Fibroblast of skin of left biceps (primary cell): ENCODE measurements around the gene ZNF132.
"Not testable (repeated sequence)": the region's sequence is repeated elsewhere in the genome, so short reads cannot be mapped to it uniquely, and the experiment has no call there.

Experiments
- DNase-seq, 2 experiments: peaks; one replicate each; pipeline ENCODE4 v3.0.0-alpha.2; 2013; ENCODE audit warnings: low read depth in 2 of 2

Gene ZNF132

DNA sequence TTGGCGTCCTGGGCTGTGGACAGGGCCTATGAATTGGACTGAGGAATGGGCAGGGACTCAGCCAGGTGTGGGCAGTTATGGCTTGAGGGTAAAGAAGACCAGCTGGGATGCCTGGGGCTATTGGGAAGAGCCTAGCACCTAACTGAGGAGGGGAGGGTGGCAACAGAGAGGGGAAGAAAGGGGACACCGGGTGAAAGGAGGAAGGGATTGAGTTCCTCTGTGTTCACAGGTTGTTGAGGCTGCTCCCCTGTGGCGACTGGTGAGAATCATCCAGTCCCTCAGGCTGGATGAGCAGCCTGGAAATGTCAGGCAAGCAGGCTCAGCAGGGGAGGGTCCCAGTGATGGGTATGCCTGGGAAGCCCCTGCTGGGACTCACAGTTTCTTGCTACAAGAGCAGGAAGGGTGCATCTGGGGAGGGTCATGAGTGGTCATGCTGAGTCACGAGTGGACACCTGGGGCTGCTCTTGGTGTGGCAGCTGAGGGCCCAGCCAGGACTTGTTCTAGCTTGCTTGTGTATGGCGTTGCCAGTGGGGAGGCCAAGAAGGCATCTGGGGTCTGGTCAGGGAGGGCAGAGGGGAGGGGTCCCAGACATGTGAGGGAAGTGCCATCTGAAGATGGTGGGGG is 28.4 kb upstream of the ZNF132 start:
- DNase-seq = no peak

DNA sequence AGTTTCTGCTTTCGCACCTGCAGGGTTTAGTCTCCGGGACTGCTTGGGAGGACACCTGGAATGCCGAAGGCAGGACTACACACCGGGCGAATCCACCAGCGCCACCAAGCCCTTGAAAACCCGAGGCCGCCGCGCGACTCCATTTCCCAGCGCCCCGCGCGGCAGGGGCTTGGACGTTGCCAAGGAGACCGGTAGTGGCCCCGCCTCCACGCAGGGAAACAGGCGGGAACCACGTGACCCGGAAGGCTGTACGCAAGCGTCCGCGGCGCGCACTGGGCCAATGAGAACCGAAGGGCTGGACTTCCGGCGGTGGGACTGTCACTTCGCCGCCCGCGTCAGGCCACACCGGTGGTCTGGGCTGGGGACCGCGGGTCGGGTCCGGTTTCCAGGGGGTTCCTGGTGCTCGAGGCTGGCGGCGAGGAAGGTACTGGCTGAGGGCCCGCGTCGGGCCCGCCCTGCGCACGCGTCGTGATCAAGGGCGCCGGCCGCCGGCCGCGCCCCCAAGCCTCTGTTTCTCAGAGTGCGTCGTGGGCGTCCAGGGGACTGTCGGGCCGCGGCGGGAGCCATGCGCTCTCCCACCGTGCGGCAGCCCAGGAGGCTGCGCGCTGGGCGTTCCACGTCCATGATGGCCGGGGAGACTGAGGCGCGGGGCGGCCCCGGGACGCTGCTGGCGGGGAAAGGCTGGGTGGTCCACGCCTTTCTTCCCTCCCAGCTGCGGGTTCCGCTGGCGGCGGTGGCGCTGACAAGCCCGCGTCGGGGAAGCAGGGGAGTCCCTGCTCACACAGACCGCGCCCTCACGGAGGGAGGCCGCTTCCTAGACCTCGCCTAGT is 27.0 kb upstream of the ZNF132 start, which contains the start of gene ZNF324:
Gene ZNF324, plus strand, starts transcription at position 321 of the 830 bp plus-strand sequence. CDS start 2,106 bp downstream, outside the sequence.
- DNase-seq = peak; percentile 78 to 83

GRCh38 chr19:58466089-58466759 is 26.3 kb upstream of the ZNF132 start:
- DNase-seq = no peak

GRCh38 chr19:58460039-58460438 is 20.1 kb upstream of the ZNF132 start:
- DNase-seq = no peak

- DNase-seq = no peak
Observed at GRCh38 chr19:58456111-58456510, 16.2 kb upstream of the ZNF132 start.

- DNase-seq = no peak
Observed at GRCh38 chr19:58455306-58455705, 15.4 kb upstream of the ZNF132 start.

- no peak for DNase-seq
Observed at GRCh38 chr19:58453743-58454142, 13.8 kb upstream of the ZNF132 start.

- peak; percentile 80 to 81 for DNase-seq
Observed at GRCh38 chr19:58451358-58452101, 11.6 kb upstream of the ZNF132 start, which contains the start of gene ZNF324B. ZNF324B (plus strand) TSS chr19:58451622; CDS start chr19:58453702, 2,080 bp downstream.

GRCh38 chr19:58450856-58451357 is 11.0 kb upstream of the ZNF132 start:
- DNase-seq = no peak

DNA sequence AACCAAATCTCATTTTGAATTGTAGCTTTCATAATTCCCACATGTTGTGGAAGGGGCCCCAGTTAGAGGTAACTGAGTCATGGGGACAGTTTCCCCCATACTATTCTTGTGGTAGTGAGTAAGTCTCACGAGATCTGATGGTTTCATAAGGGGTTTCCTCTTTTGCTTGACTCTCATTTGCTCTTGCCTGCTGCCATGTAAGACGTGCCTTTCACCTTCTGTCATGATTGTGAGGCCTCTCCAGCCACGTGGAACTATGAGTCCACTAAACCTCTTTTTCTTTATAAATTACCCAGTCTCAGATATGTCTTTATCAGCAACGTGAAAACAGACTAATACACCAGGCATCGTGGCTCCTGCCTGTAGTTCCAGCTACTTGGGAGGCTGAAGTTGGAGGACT is 10.0 kb upstream of the ZNF132 start:
- DNase-seq = not testable (repeated sequence)

- not testable (repeated sequence) for DNase-seq
Observed at GRCh38 chr19:58448860-58449259, 8.9 kb upstream of the ZNF132 start.

DNA sequence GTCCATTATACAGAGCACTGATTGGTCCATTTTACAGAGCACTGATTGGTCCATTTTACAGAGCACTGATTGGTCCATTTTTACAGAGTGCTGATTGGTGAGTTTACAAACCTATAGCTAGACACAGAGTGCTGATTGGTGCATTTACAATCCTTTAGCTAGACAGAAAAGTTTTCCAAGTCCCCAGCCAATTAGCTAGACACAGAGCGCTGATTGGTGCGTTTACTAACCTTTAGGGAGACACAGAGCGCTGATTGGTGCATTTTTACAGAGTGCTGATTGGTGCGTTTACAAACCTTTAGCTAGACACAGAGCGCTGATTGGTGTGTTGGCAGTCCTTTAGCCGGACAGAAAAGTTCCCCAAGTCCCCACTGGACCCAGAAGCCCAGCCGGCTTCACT is 3.0 kb upstream of the ZNF132 start:
- not testable (repeated sequence) for DNase-seq

GRCh38 chr19:58440556-58440955 is 603 bp upstream of the ZNF132 start:
- no peak for DNase-seq

GRCh38 chr19:58434217-58434616 is 5.7 kb downstream of the ZNF132 start:
- no peak for DNase-seq

DNA sequence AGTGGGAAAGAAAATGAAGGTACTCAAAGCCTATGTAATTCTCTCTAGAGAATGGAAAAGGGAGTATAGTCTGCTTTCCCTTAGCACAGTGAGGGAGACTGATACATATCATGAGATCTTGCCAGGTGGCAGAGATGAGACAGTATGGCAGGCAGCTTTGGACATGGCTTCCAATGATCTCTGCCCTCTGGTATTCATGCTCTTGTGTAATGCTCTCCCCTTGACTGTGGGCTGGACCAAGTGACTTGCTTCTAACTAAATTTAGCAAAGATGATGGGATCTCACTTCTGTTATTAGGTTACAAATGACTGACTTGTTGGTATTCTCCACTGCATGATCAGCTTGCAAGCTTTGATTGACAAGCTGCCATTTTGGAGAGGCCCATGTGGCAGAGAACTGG is 10.2 kb downstream of the ZNF132 start:
- no peak for DNase-seq

- DNase-seq = no peak
Observed at GRCh38 chr19:58428617-58429016, 11.3 kb downstream of the ZNF132 start.

DNA sequence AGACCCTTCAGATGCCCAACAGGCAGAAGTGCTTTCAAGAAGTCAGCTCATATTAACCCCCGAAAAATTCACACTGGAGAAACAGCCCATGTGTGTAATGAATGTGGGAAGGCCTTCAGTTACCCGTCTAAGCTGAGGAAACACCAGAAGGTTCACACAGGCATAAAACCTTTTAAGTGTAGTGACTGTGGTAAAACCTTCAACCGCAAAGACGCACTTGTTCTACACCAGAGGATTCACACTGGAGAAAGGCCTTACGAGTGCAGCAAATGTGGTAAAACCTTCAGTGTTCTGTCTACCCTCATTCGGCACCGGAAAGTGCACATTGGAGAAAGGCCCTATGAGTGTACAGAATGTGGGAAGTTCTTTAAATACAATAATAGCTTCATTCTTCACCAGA is 22.9 kb downstream of the ZNF132 start:
- DNase-seq = no peak

DNA sequence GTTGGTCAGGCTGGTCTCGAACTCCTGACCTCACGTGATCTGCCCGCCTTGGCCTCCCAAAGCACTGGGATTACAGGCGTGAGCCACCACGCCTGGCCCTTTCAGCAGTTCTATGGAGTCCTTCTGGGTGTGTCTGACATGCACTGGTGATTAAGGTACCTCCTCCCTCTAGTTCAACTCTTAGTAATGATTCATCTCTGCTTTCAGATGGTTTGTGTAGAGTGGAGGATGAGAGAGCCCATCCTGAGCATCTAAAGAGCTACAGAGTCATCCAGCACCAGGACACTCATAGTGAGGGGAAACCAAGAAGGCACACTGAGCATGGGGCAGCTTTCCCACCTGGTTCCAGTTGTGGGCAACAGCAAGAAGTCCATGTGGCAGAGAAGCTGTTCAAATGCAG is 23.3 kb downstream of the ZNF132 start:
- no peak for DNase-seq

- no peak for DNase-seq
Observed at GRCh38 chr19:58409010-58409790, 30.8 kb downstream of the ZNF132 start.

DNA sequence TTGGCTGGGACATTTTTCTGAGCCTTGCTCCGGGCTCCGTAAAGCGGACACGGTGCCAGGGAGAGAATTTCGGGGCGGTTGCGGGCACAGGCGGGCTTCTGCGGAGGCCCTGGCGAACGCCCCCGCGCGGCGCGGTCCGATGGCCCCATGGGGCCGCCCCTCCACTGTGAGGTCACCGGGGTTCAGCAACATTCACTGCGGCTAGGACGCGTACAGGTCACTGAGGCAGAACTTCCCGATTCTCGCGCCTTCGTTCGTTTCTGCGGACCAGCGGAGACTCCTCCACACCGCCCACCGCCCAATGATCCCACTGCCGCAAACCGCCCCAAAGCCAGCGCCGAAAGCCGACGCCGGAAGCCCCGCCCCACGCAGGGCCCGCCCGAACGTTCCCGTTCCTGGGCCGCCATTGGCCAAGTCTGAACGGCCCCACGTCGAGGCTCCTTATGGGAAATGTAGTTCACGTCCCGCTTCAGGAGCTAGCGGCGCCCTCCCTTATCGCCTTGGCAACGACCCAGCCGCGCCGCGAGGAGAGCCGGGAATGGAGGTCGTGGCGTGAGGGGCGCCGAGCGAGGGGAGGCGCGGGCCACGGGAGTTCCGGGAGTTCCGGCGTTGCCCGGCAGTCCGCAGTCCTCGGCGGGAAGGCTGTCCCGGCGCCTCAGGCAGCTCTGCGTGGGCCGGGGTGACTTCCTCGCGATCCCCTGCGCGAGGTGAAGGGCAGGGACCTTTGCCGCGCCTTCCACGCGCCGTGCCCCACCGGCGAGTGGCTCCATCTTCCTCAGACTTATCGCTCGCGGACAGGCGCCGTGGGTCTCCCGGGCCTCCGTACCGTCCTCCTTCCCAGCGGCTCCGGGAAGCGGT is 31.6 kb downstream of the ZNF132 start, which contains the start of gene ZNF584:
Gene ZNF584, plus strand, starts transcription at position 498 of the 858 bp plus-strand sequence. CDS start 499 bp downstream, outside the sequence.
- DNase-seq = peak; percentile 89
